GM23338 (cell line): Measurements from ENCODE around the gene TRMT13. TPM values are rescaled to one million over a fixed set of nuclear protein-coding genes. Genes with fewer than 3 reads are reported as not detected.

ENCODE experiments used
- ATAC-seq: fragments of 200-7000 bp; cut with Tn5 transposase; 3 replicates; pipeline ENCODE4 v1.9.1; 2020
- DNase-seq: peaks from one replicate; pipeline ENCODE4 v3.0.0-alpha.2; 2015; ENCODE audit warnings: low spot score
- H2AFZ ChIP-seq: fragments of 200-600 bp; sonication (generic); 2 replicates; pipeline ENCODE4 v1.8.0; 2016; ENCODE audit warnings: antibody characterized with exemption, mild to moderate bottlenecking, moderate library complexity
- H3F3A ChIP-seq: fragments of 200-600 bp; sonication (generic); replicated peaks from 2 replicates; pipeline ENCODE4 v1.8.0; 2017; ENCODE audit warnings: antibody characterized with exemption, mixed run types, low read depth
- H3K27ac ChIP-seq: fragments of 200-600 bp; sonication (generic); 2 replicates; pipeline ENCODE4 v1.6.1; 2016; ENCODE audit warnings: low read depth
- H3K27me3 ChIP-seq: fragments of 200-600 bp; sonication (generic); 2 replicates; pipeline ENCODE4 v1.8.0; 2016; ENCODE audit warnings: mild to moderate bottlenecking, mixed run types, moderate library complexity; ENCODE audit not compliant: insufficient read depth
- H3K36me3 ChIP-seq: fragments of 200-600 bp; sonication (generic); 2 replicates; pipeline ENCODE4 v1.8.0; 2016; ENCODE audit warnings: mild to moderate bottlenecking; ENCODE audit not compliant: insufficient read depth
- H3K4me1 ChIP-seq: fragments of 200-600 bp; sonication (generic); 2 replicates; pipeline ENCODE4 v1.8.0; 2016; ENCODE audit warnings: mild to moderate bottlenecking, moderate library complexity; ENCODE audit not compliant: insufficient read depth
- H3K4me2 ChIP-seq: fragments of 200-600 bp; sonication (generic); 2 replicates; pipeline ENCODE4 v1.7.1; 2017; ENCODE audit warnings: mixed run types
- H3K4me3 ChIP-seq: fragments of 200-600 bp; sonication (generic); 2 replicates; pipeline ENCODE4 v1.6.1; 2016; ENCODE audit warnings: mixed run types
- H3K79me2 ChIP-seq: fragments of 200-600 bp; sonication (generic); replicated peaks from 2 replicates; pipeline ENCODE4 v1.8.0; 2017; ENCODE audit warnings: mild to moderate bottlenecking; ENCODE audit not compliant: insufficient read depth
- H3K9me2 ChIP-seq: fragments of 200-600 bp; sonication (generic); 2 replicates; pipeline ENCODE4 v1.8.0; 2017; ENCODE audit not compliant: insufficient read depth
- H4K20me1 ChIP-seq: fragments of 200-600 bp; sonication (generic); replicated peaks from 2 replicates; pipeline ENCODE4 v1.8.0; 2017; ENCODE audit warnings: mild to moderate bottlenecking; ENCODE audit not compliant: insufficient read depth
- H3K27ac Mint-ChIP-seq: 2 replicates; pipeline ENCODE4 v1.8.0; 2020; ENCODE audit warnings: inconsistent platforms, mild to moderate bottlenecking, moderate library complexity, mixed read lengths
- H3K27me3 Mint-ChIP-seq: 3 replicates; pipeline ENCODE4 v1.8.0; 2022; ENCODE audit warnings: low read depth, mild to moderate bottlenecking, moderate library complexity, mixed read lengths, inconsistent platforms; ENCODE audit not compliant: insufficient read depth, poor library complexity
- H3K36me3 Mint-ChIP-seq: 3 replicates; pipeline ENCODE4 v1.8.0; 2021; ENCODE audit warnings: low read depth, mild to moderate bottlenecking, inconsistent platforms, moderate library complexity, mixed read lengths
- H3K4me1 Mint-ChIP-seq: 3 replicates; pipeline ENCODE4 v1.8.0; 2020; ENCODE audit warnings: mild to moderate bottlenecking, inconsistent platforms, mixed read lengths
- H3K4me3 Mint-ChIP-seq: 3 replicates; pipeline ENCODE4 v1.8.0; 2021; ENCODE audit warnings: moderate library complexity, mild to moderate bottlenecking, inconsistent platforms, mixed read lengths
- H3K9me3 Mint-ChIP-seq: 3 replicates; pipeline ENCODE4 v1.8.0; 2020; ENCODE audit warnings: moderate library complexity, mild to moderate bottlenecking, inconsistent platforms, mixed read lengths
- CTCF ChIP-seq, 2 experiments: fragments of 200-600 bp in 1 of 2; sonication (generic) in 1 of 2; conservative IDR thresholded peaks; 2 replicates each; pipeline versions ENCODE4 v1.5.1 to v1.6.1; 2016 to 2017; ENCODE audit warnings: antibody characterized with exemption in 2 of 2, low read depth in 2 of 2, mild to moderate bottlenecking in 2 of 2, moderate library complexity in 1 of 2
- ETS1 ChIP-seq: IDR thresholded peaks from 2 replicates; pipeline ENCODE4 v1.6.1; 2016; ENCODE audit warnings: antibody characterized with exemption
- EZH2phosphoT487 ChIP-seq: fragments of 200-600 bp; sonication (generic); IDR thresholded peaks from one replicate; pipeline ENCODE4 v1.8.1; 2018; ENCODE audit warnings: antibody characterized with exemption; ENCODE audit not compliant: unreplicated experiment
- JUNB ChIP-seq: IDR thresholded peaks from one replicate; pipeline ENCODE4 v1.6.1; 2016; ENCODE audit warnings: antibody characterized with exemption; ENCODE audit not compliant: unreplicated experiment
- NANOG ChIP-seq: IDR thresholded peaks from 2 replicates; pipeline ENCODE4 v1.6.1; 2016; ENCODE audit warnings: antibody characterized with exemption, borderline replicate concordance
- REST ChIP-seq: IDR thresholded peaks from one replicate; pipeline ENCODE4 v1.6.1; 2018; ENCODE audit warnings: antibody characterized with exemption; ENCODE audit not compliant: unreplicated experiment
- STAT1 ChIP-seq: IDR thresholded peaks from one replicate; pipeline ENCODE4 v1.6.1; 2016; ENCODE audit warnings: antibody characterized with exemption; ENCODE audit not compliant: unreplicated experiment
- ZNF114 ChIP-seq: fragments of 250-450 bp; sonication (Bioruptor Pico); IDR thresholded peaks from 2 replicates; pipeline ENCODE4 v1.5.0; 2020; ENCODE audit warnings: mild to moderate bottlenecking, moderate library complexity
- ZNF331 ChIP-seq: fragments of 250-450 bp; sonication (Bioruptor Pico); IDR thresholded peaks from 2 replicates; pipeline ENCODE4 v1.5.0; 2020; ENCODE audit warnings: low read depth, mild to moderate bottlenecking, moderate library complexity
- ZNF462 ChIP-seq: fragments of 250-450 bp; sonication (Bioruptor Pico); IDR thresholded peaks from 2 replicates; pipeline ENCODE4 v1.5.0; 2020; ENCODE audit warnings: mild to moderate bottlenecking, moderate library complexity
- polyA plus RNA-seq: library from polyadenylated mRNA; unstranded; fragments of >200 nt; fragmentation: Nextera tagmentation; extraction: Ambion mirVana; gene quantifications from 2 replicates; pipeline ENCODE4 v1.2.1, GENCODE V29; 2016
- total RNA-seq: library from RNA; depleted of rRNA; stranded (reverse); fragments of >200 nt; shearing (Covaris generic); gene quantifications from 2 replicates; pipeline ENCODE4 v1.2.3, GENCODE V29; 2014

TRMT13 gene
- total and polyA plus RNA-seq, 2 experiments from 2014 or later, result 14.5 to 22.8 TPM

GRCh38 chr1:100134872-100135271, 1.9 kb downstream of the TRMT13 start (continued):
- TF ChIP-seq REST (no peak), NANOG (no peak), STAT1 (no peak), ZNF331 (CRISPR knock-in tag) (no peak), JUNB (no peak)

- Histone ChIP-seq H3K4me1 (peaks cover 9% of the 10 kb centered on the region; the same call in 1 of the 2 replicates), H3K36me3 (peaks cover 41% of the 10 kb centered on the region), H4K20me1 (0 out of 2 replicates have a peak, but pooled peaks cover 3% of the 10 kb centered on the region), H3K79me2 (peaks cover 22% of the 10 kb centered on the region), H3K9me2 (no peaks in the 10 kb centered on the region), H3K4me3 (no peak overlapping the region), H3K4me2 (no peak overlapping the region), H3K27me3 (no peaks in the 10 kb centered on the region), H2AFZ (no peak overlapping the region), H3K27ac (no peak overlapping the region), H3F3A (no peaks in the 10 kb centered on the region)
- Mint-ChIP-seq H3K27ac (no peak overlapping the region), H3K9me3 (no peaks in the 10 kb centered on the region), H3K4me3 (no peak overlapping the region), H3K36me3 (peaks cover 16% of the 10 kb centered on the region; the same call in 2 of the 3 replicates), H3K4me1 (0 out of 3 replicates have a peak, but pooled peaks cover 2% of the 10 kb centered on the region), H3K27me3 (peaks cover 9% of the 10 kb centered on the region)
- DNase-seq (no peak), ATAC-seq (no peak)
- TF ChIP-seq ETS1 (no peak), ZNF114 (CRISPR knock-in tag) (no peak), STAT1 (no peak), ZNF462 (CRISPR knock-in tag) (no peak), CTCF (conservative IDR thresholded peaks at IDR 0.05; ENCODE audit: low read depth in 2 of 2) (no peak), EZH2phosphoT487 (no peak)
These were observed 4.6 kb downstream of the TRMT13 start for GRCh38 chr1:100137602-100138001.
